ENCODE data around the gene TMEM273. TPM values are rescaled to one million over a fixed set of nuclear protein-coding genes. Genes with fewer than 3 reads are reported as not detected.
"Not testable (repeated sequence)": the region's sequence is repeated elsewhere in the genome, so short reads cannot be mapped to it uniquely, and the experiment has no call there.

Gene TMEM273
- total RNA-seq, 1 donor from 2014 or later: not detected

- no peak for DNase-seq (ENCODE audit: low read depth)
- no peaks in the 10 kb centered on the region for H3K27me3 ChIP-seq (ENCODE audit: control insufficient read depth, insufficient read depth, low read length)
- TF ChIP-seq CTCF (IDR thresholded peaks at IDR 0.05; ENCODE audit: insufficient read depth, low read length, severe bottlenecking): no peak
- FAIRE-seq: no peak
- H3K4me3 ChIP-seq (ENCODE audit: low read depth, low read length): no peak overlapping the region
- H3K36me3 ChIP-seq (ENCODE audit: control insufficient read depth, insufficient read depth, low read length): no peaks in the 10 kb centered on the region
Observed at GRCh38 chr10:49204119-49204518, 15.9 kb upstream of the TMEM273 start.

- FAIRE-seq: no peak
- Histone ChIP-seq H3K27me3 (ENCODE audit: control insufficient read depth, insufficient read depth, low read length) (no peaks in the 10 kb centered on the region), H3K4me3 (ENCODE audit: low read depth, low read length) (no peak overlapping the region), H3K36me3 (ENCODE audit: control insufficient read depth, insufficient read depth, low read length) (no peaks in the 10 kb centered on the region)
- no peak for DNase-seq (ENCODE audit: low read depth)
- no peak for TF ChIP-seq CTCF (IDR thresholded peaks at IDR 0.05; ENCODE audit: insufficient read depth, low read length, severe bottlenecking)
Observed at GRCh38 chr10:49202266-49202665, 14.1 kb upstream of the TMEM273 start.

- FAIRE-seq (no peak), DNase-seq (ENCODE audit: low read depth) (no peak)
- H3K4me3 ChIP-seq (ENCODE audit: low read depth, low read length): no peak overlapping the region
- no peaks in the 10 kb centered on the region for H3K27me3 ChIP-seq (ENCODE audit: control insufficient read depth, insufficient read depth, low read length)
- H3K36me3 ChIP-seq (ENCODE audit: control insufficient read depth, insufficient read depth, low read length): no peaks in the 10 kb centered on the region
- TF ChIP-seq CTCF (IDR thresholded peaks at IDR 0.05; ENCODE audit: insufficient read depth, low read length, severe bottlenecking): no peak
Observed at GRCh38 chr10:49200854-49201253, 12.7 kb upstream of the TMEM273 start.

- no peak overlapping the region for H3K4me3 ChIP-seq (ENCODE audit: low read depth, low read length)
- no peak for DNase-seq (ENCODE audit: low read depth)
- no peaks in the 10 kb centered on the region for H3K36me3 ChIP-seq (ENCODE audit: control insufficient read depth, insufficient read depth, low read length)
- H3K27me3 ChIP-seq (ENCODE audit: control insufficient read depth, insufficient read depth, low read length): no peaks in the 10 kb centered on the region
- FAIRE-seq: no peak
- TF ChIP-seq CTCF (IDR thresholded peaks at IDR 0.05; ENCODE audit: insufficient read depth, low read length, severe bottlenecking): no peak
Observed at GRCh38 chr10:49197171-49197570, 9.0 kb upstream of the TMEM273 start.

GRCh38 chr10:49195864-49196263, 7.7 kb upstream of the TMEM273 start:
- H3K27me3 ChIP-seq (ENCODE audit: control insufficient read depth, insufficient read depth, low read length); H3K4me3 ChIP-seq (ENCODE audit: low read depth, low read length); H3K36me3 ChIP-seq (ENCODE audit: control insufficient read depth, insufficient read depth, low read length); DNase-seq (ENCODE audit: low read depth); FAIRE-seq: not testable (repeated sequence)

GRCh38 chr10:49194212-49194920, 6.2 kb upstream of the TMEM273 start:
- Histone ChIP-seq H3K4me3 (ENCODE audit: low read depth, low read length) (no peak overlapping the region), H3K36me3 (ENCODE audit: control insufficient read depth, insufficient read depth, low read length) (no peaks in the 10 kb centered on the region), H3K27me3 (ENCODE audit: control insufficient read depth, insufficient read depth, low read length) (no peaks in the 10 kb centered on the region)
- FAIRE-seq (peak; percentile 7), DNase-seq (ENCODE audit: low read depth) (no peak)
- TF ChIP-seq CTCF (IDR thresholded peaks at IDR 0.05; ENCODE audit: insufficient read depth, low read length, severe bottlenecking): no peak

Data from bronchial epithelial cell (primary cell).